Measurements from ENCODE around the gene TRIO. TPM values are rescaled to one million over a fixed set of nuclear protein-coding genes. Genes with fewer than 3 reads are reported as not detected.
"Not testable (repeated sequence)": the region's sequence is repeated elsewhere in the genome, so short reads cannot be mapped to it uniquely, and the experiment has no call there.

TRIO gene
- total RNA-seq, 1 experiment from 2014 or later = 211 TPM

DNA sequence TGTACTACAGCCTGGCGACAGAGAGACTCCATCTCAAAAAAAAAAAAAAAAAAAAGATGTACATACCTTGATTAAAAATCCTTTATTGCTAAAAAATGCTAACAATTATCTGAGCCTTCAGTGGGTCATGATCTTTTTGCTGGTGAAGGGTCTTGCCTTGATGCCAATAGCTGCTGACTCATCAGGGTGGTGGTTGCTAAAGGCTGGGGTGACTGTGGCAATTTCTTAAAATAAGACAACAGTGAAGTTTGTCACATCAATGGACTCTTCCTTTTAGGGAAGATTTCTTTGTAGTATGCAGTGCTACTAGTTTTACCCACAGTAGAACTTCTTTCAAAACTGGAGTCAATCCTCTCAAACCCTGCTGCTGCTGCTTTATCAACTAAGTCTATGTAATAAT lies 404.5 kb downstream of the TRIO start:
- POLR2A ChIA-PET (ENCODE audit: unreplicated experiment) = no interaction called here
- H3K27me3 ChIP-seq (ENCODE audit: low read length) = no peaks in the 10 kb centered on the region
- intact Hi-C loops (cut with micrococcal nuclease) = no loop called here
- no peak for ATAC-seq
- H3K9me2 ChIP-seq (replicated peaks; ENCODE audit: low read length) = no peaks in the 10 kb centered on the region
- DNase-seq = peak; percentile 27
- no peaks in the 10 kb centered on the region for H3K79me2 ChIP-seq (ENCODE audit: low read length)
- CTCF ChIA-PET = no interaction called here
- no peak overlapping the region for H3K4me2 ChIP-seq (ENCODE audit: low read length)
- no peaks in the 10 kb centered on the region for H3K9me3 ChIP-seq (ENCODE audit: low read length)
- H4K20me1 ChIP-seq (ENCODE audit: low read length) = no peaks in the 10 kb centered on the region
- no peak overlapping the region for H3K4me3 ChIP-seq (ENCODE audit: low read length)
- H2AFZ ChIP-seq (ENCODE audit: low read length) = no peak overlapping the region
- H3F3A ChIP-seq (ENCODE audit: low read length, unreplicated experiment) = no peaks in the 10 kb centered on the region
- no peak overlapping the region for H3K9ac ChIP-seq (ENCODE audit: low read length)
- BruUV-seq (replicated peaks) = no TSS peak
- H3K27ac ChIP-seq (ENCODE audit: low read length) = no peak overlapping the region
- TF ChIP-seq EZH2 (IDR thresholded peaks at IDR 0.05; ENCODE audit: low read length, unreplicated experiment) (no peak), CTCF (conservative IDR thresholded peaks at IDR 0.05; ENCODE audit: low read depth, low read length) (no peak), EZH2phosphoT487 (IDR thresholded peaks at IDR 0.05; ENCODE audit: borderline replicate concordance, low read length) (no peak)
- H3K36me3 ChIP-seq (ENCODE audit: low read depth, low read length) = no peaks in the 10 kb centered on the region
- H3K4me1 ChIP-seq (ENCODE audit: insufficient read depth, low read length) = no peaks in the 10 kb centered on the region

DNA sequence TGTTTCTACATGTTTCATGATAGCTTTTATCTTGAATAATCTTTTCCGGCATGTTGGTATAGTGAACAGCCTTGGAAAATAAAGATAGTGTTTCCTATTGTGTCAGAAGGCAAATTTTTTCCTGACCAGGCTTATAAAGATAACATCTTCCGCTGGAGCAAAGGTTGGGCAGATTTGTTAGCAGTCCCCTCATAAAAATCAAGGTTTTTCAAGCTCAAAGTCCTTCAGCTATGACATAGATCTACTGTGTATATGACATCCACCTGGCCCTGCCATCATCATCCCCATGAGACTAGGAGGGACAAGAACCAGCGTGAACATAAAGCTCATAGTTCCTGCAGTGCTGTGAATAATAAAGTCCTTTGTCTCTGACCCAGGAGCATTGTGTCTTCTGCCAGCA lies 408.1 kb downstream of the TRIO start:
- peak; percentile 22; the same call in 1 of the 2 replicates for ATAC-seq
- DNase-seq = peak; percentile 27
- Histone ChIP-seq H3F3A (ENCODE audit: low read length, unreplicated experiment) (no peaks in the 10 kb centered on the region), H3K27ac (ENCODE audit: low read length) (peak overlapping the region; percentile 17; the same call in 1 of the 2 replicates), H3K9ac (ENCODE audit: low read length) (no peak overlapping the region), H3K36me3 (ENCODE audit: low read depth, low read length) (no peaks in the 10 kb centered on the region), H3K4me2 (ENCODE audit: low read length) (no peak overlapping the region), H3K4me3 (ENCODE audit: low read length) (no peak overlapping the region), H3K79me2 (ENCODE audit: low read length) (no peaks in the 10 kb centered on the region), H3K4me1 (ENCODE audit: insufficient read depth, low read length) (peaks cover 7% of the 10 kb centered on the region; the same call in 1 of the 2 replicates), H3K9me3 (ENCODE audit: low read length) (no peaks in the 10 kb centered on the region), H4K20me1 (ENCODE audit: low read length) (no peaks in the 10 kb centered on the region), H2AFZ (ENCODE audit: low read length) (no peak overlapping the region), H3K27me3 (ENCODE audit: low read length) (no peaks in the 10 kb centered on the region), H3K9me2 (replicated peaks; ENCODE audit: low read length) (no peaks in the 10 kb centered on the region)
- ChIA-PET POLR2A (ENCODE audit: unreplicated experiment) (interaction anchor here (0.6 kb wide), 1 partner anchor 134 kb away, joined by 4 read pairs; no protein-coding TSS in a partner anchor), CTCF (no interaction called here)
- intact Hi-C loops (cut with micrococcal nuclease) = no loop called here
- BruUV-seq (replicated peaks) = no TSS peak
- no peak for TF ChIP-seq EZH2phosphoT487 (IDR thresholded peaks at IDR 0.05; ENCODE audit: borderline replicate concordance, low read length)
- no peak for TF ChIP-seq EZH2 (IDR thresholded peaks at IDR 0.05; ENCODE audit: low read length, unreplicated experiment)
- TF ChIP-seq CTCF (conservative IDR thresholded peaks at IDR 0.05; ENCODE audit: low read depth, low read length) = no peak

DNA sequence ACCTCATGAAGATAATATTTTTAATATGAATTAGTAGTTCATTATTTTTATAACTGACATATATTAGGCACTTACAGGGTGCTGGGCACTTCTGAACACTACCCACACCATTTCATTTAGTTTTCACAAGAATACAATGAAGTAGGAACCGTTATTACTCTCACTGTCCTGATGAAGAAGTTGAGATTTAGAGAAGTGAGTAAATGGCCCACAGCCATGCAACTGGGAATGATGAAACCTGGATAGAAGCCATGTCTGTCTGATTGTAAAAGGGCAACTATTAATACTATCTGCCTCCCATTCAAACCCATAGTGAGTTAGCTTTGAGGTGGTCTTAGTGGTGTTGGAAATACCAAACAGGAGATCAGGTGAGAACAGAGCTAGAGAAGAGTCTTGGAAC lies 408.9 kb downstream of the TRIO start:
- H3K4me3 ChIP-seq (ENCODE audit: low read length) = no peak overlapping the region
- H2AFZ ChIP-seq (ENCODE audit: low read length) = no peak overlapping the region
- no peak for ATAC-seq
- TF ChIP-seq EZH2 (IDR thresholded peaks at IDR 0.05; ENCODE audit: low read length, unreplicated experiment) (no peak), EZH2phosphoT487 (IDR thresholded peaks at IDR 0.05; ENCODE audit: borderline replicate concordance, low read length) (no peak), CTCF (conservative IDR thresholded peaks at IDR 0.05; ENCODE audit: low read depth, low read length) (no peak)
- no peak overlapping the region for H3K27ac ChIP-seq (ENCODE audit: low read length)
- H3F3A ChIP-seq (ENCODE audit: low read length, unreplicated experiment) = no peaks in the 10 kb centered on the region
- H3K4me1 ChIP-seq (ENCODE audit: insufficient read depth, low read length) = peaks cover 7% of the 10 kb centered on the region; the same call in 1 of the 2 replicates
- H4K20me1 ChIP-seq (ENCODE audit: low read length) = no peaks in the 10 kb centered on the region
- H3K9ac ChIP-seq (ENCODE audit: low read length) = no peak overlapping the region
- intact Hi-C loops (cut with micrococcal nuclease) = no loop called here
- H3K4me2 ChIP-seq (ENCODE audit: low read length) = no peak overlapping the region
- BruUV-seq (replicated peaks) = no TSS peak
- no peaks in the 10 kb centered on the region for H3K9me3 ChIP-seq (ENCODE audit: low read length)
- H3K9me2 ChIP-seq (replicated peaks; ENCODE audit: low read length) = no peaks in the 10 kb centered on the region
- H3K27me3 ChIP-seq (ENCODE audit: low read length) = no peaks in the 10 kb centered on the region
- no peak for DNase-seq
- ChIA-PET CTCF (no interaction called here), POLR2A (ENCODE audit: unreplicated experiment) (no interaction called here)
- H3K36me3 ChIP-seq (ENCODE audit: low read depth, low read length) = no peaks in the 10 kb centered on the region
- H3K79me2 ChIP-seq (ENCODE audit: low read length) = no peaks in the 10 kb centered on the region

DNA sequence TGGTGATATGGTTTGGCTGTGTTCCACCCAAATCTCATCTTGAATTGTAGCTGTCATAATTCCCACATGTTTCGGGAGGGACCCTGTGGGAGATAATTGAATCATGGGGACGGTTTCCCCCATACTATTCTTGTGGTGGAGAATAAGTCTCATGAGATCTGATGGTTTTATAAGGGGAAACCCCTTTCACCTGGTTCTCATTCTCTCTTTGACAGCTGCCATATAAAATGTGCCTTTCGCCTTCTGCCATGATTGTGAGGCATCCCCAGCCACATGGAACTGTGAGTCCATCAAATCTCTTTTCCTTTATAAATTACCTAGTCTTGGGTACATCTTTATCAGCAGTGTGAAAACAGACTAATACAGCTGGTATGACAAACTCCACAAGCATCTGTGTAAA lies 411.1 kb downstream of the TRIO start:
- H4K20me1 ChIP-seq (ENCODE audit: low read length); H2AFZ ChIP-seq (ENCODE audit: low read length); H3K9me3 ChIP-seq (ENCODE audit: low read length); H3K4me1 ChIP-seq (ENCODE audit: insufficient read depth, low read length); DNase-seq; intact Hi-C loops (cut with micrococcal nuclease); ATAC-seq; H3K27me3 ChIP-seq (ENCODE audit: low read length); H3F3A ChIP-seq (ENCODE audit: low read length, unreplicated experiment); H3K27ac ChIP-seq (ENCODE audit: low read length); BruUV-seq (replicated peaks); H3K9me2 ChIP-seq (replicated peaks; ENCODE audit: low read length); H3K9ac ChIP-seq (ENCODE audit: low read length); H3K79me2 ChIP-seq (ENCODE audit: low read length); CTCF ChIA-PET; H3K36me3 ChIP-seq (ENCODE audit: low read depth, low read length); POLR2A ChIA-PET (ENCODE audit: unreplicated experiment); H3K4me2 ChIP-seq (ENCODE audit: low read length); H3K4me3 ChIP-seq (ENCODE audit: low read length): not testable (repeated sequence)
